ENCODE results near the gene INKA1. TPM values are rescaled to one million over a fixed set of nuclear protein-coding genes. Genes with fewer than 3 reads are reported as not detected.

Gene INKA1
- total and polyA plus RNA-seq, 9 of the 15 experiments (the other 6 are each of a cell fraction or from before 2014, with no cell fraction given): 0.55 to 13.9 (median 6.7) TPM

GRCh38 chr3:49839193-49839809 is 36.2 kb downstream of the INKA1 start (continued):
- TF ChIP-seq CTCF (IDR thresholded peaks at IDR 0.05 in 2 of 3, conservative IDR thresholded peaks at IDR 0.05 in 1 of 3; ENCODE audit: insufficient read depth in 2 of 3, low read depth in 1 of 3, low read length in 3 of 3) (peak; percentile 77 to 90 (median 82)), ARID2 (IDR thresholded peaks at IDR 0.05) (0 out of 2 replicates have a peak, but pooled peaks have one; percentile 53), MED1 (CRISPR knock-in tag; IDR thresholded peaks at IDR 0.05; ENCODE audit: borderline replicate concordance) (no peak), DEAF1 (CRISPR knock-in tag; IDR thresholded peaks at IDR 0.05) (peak; percentile 78), NFIC (IDR thresholded peaks at IDR 0.05) (peak; percentile 60), RAD21 (CRISPR knock-in tag; conservative IDR thresholded peaks at IDR 0.05 in 1 of 2, IDR thresholded peaks at IDR 0.05 in 1 of 2) (peak; percentile 86 to 88), TFAM (CRISPR knock-in tag; conservative IDR thresholded peaks at IDR 0.05) (no peak), SMC3 (conservative IDR thresholded peaks at IDR 0.05; ENCODE audit: insufficient read depth, low read depth, low read length) (peak; percentile 81)

Measured in K562 (cell line).